SW480 (cell line): Measurements from ENCODE around the gene PSMD1.
"Not testable (repeated sequence)": the region's sequence is repeated elsewhere in the genome, so short reads cannot be mapped to it uniquely, and the experiment has no call there.

ENCODE experiments used
- DNase-seq: peaks from one replicate; pipeline ENCODE4 v3.0.0-alpha.2; 2016; ENCODE audit warnings: low spot score

The PSMD1 gene

GRCh38 chr2:231185050-231185725, 128.5 kb downstream of the PSMD1 start:
- DNase-seq, result no peak

GRCh38 chr2:231185886-231186285, 129.2 kb downstream of the PSMD1 start:
- DNase-seq, result no peak

- no peak for DNase-seq
Measured at GRCh38 chr2:231186325-231186724, 129.7 kb downstream of the PSMD1 start.

- no peak for DNase-seq
Measured at GRCh38 chr2:231187736-231188505, 131.3 kb downstream of the PSMD1 start.

- no peak for DNase-seq
Measured at GRCh38 chr2:231188506-231189170, 132.0 kb downstream of the PSMD1 start.

GRCh38 chr2:231189171-231189530, 132.5 kb downstream of the PSMD1 start:
- DNase-seq, result no peak

- no peak for DNase-seq
Measured at GRCh38 chr2:231189571-231190495, 133.2 kb downstream of the PSMD1 start.

- no peak for DNase-seq
Measured at GRCh38 chr2:231190531-231191197, 134.0 kb downstream of the PSMD1 start.

GRCh38 chr2:231191896-231192872, 135.5 kb downstream of the PSMD1 start:
- DNase-seq, result no peak

- DNase-seq, result no peak
Measured at GRCh38 chr2:231193216-231193615, 136.5 kb downstream of the PSMD1 start.

GRCh38 chr2:231196592-231196991, 139.9 kb downstream of the PSMD1 start:
- DNase-seq, result no peak

GRCh38 chr2:231197196-231197595, 140.5 kb downstream of the PSMD1 start:
- DNase-seq, result not testable (repeated sequence)

GRCh38 chr2:231197706-231198290, 141.1 kb downstream of the PSMD1 start:
- DNase-seq, result no peak

- peak; percentile 75 for DNase-seq
Measured at GRCh38 chr2:231198291-231199173, 141.9 kb downstream of the PSMD1 start, which contains the start of gene ARMC9. Gene ARMC9, plus strand, starts transcription at chr2:231198631. Its CDS starts 7,608 bp downstream, at chr2:231206239.

GRCh38 chr2:231199219-231199618, 142.6 kb downstream of the PSMD1 start:
- peak; percentile 9 for DNase-seq

- no peak for DNase-seq
Measured at GRCh38 chr2:231200805-231201474, 144.3 kb downstream of the PSMD1 start.

GRCh38 chr2:231201475-231201814, 144.8 kb downstream of the PSMD1 start:
- DNase-seq, result no peak

- DNase-seq, result no peak
Measured at GRCh38 chr2:231203087-231203486, 146.4 kb downstream of the PSMD1 start.
